Measurements from ENCODE around the gene TPK1. TPM values are rescaled to one million over a fixed set of nuclear protein-coding genes. Genes with fewer than 3 reads are reported as not detected.

TPK1 gene
- total RNA-seq, 3 donors from 2014 or later (not counting 1 experiment from before 2014, with no cell fraction given), result 20.9 to 28.6 (median 25.3) TPM

DNA sequence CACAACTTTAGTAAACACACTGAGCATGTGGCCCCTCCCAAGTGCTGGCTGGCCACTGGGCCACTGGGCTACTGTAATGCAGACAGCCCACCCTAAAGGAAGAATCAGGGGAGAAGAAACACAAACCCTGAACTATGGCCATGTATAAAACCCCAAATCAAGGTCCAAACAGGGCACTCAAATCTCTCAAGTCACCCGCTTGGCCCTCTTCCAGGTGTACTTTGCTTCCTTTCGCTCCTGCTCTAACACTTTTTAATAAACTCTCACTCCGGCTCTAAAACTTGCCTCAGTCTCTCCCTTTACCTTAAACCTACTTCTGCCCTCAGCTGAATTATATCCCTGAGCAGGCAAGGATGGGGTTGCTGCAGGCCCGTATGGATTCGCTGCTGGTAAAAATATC is 72.6 kb downstream of the TPK1 start:
- Histone ChIP-seq H3K27ac (ENCODE audit: low read length) (no peak overlapping the region), H3K36me3 (ENCODE audit: control insufficient read depth, insufficient read depth, low read length) (no peaks in the 10 kb centered on the region), H3K9me3 (ENCODE audit: control insufficient read depth, insufficient read depth, low read length) (no peaks in the 10 kb centered on the region), H3K4me3 (ENCODE audit: low read length) (no peak overlapping the region), H3K27me3 (ENCODE audit: control insufficient read depth, insufficient read depth, low read length) (no peaks in the 10 kb centered on the region), H3K4me1 (ENCODE audit: control insufficient read depth, insufficient read depth, low read length) (no peaks in the 10 kb centered on the region)
- H3K4me3 Mint-ChIP-seq, result no peak overlapping the region
- intact Hi-C loops (cut with micrococcal nuclease), result no loop called here
- 93% methylated on average over 5 of the region's 5 CpGs for WGBS (ENCODE audit: insufficient coverage)
- TF ChIP-seq, protein P1, sequence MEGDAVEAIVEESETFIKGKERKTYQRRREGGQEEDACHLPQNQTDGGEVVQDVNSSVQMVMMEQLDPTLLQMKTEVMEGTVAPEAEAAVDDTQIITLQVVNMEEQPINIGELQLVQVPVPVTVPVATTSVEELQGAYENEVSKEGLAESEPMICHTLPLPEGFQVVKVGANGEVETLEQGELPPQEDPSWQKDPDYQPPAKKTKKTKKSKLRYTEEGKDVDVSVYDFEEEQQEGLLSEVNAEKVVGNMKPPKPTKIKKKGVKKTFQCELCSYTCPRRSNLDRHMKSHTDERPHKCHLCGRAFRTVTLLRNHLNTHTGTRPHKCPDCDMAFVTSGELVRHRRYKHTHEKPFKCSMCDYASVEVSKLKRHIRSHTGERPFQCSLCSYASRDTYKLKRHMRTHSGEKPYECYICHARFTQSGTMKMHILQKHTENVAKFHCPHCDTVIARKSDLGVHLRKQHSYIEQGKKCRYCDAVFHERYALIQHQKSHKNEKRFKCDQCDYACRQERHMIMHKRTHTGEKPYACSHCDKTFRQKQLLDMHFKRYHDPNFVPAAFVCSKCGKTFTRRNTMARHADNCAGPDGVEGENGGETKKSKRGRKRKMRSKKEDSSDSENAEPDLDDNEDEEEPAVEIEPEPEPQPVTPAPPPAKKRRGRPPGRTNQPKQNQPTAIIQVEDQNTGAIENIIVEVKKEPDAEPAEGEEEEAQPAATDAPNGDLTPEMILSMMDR (IDR thresholded peaks at IDR 0.05), result no peak
- H3K4me1 Mint-ChIP-seq, result no peaks in the 10 kb centered on the region
- H3K9me3 Mint-ChIP-seq, result no peaks in the 10 kb centered on the region
- H3K27ac Mint-ChIP-seq, result no peak overlapping the region
- no peaks in the 10 kb centered on the region for H3K36me3 Mint-ChIP-seq
- DNase-seq (no peak), ATAC-seq (no peak)
- H3K27me3 Mint-ChIP-seq (ENCODE audit: low read depth in 2 of 2), result no peaks in the 10 kb centered on the region

DNA sequence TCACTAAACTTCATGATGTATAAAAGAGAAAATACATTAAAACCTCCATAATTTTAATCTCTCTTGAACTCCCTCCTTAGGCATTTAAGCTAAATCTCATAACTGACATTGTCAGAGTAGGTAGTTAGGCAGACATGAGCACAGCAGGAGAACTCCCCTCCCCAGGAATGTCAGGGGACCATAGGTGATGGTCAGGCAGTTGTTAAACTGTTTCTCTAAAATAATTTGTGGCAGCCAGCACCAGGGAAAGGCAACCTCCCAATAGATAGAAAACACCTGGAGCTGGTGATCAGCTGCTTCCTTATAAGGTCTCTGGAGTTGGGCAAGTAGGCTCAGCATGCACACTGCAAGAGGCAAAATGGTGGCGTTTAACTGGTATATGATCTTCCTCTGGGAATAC is 73.0 kb downstream of the TPK1 start:
- H3K27ac Mint-ChIP-seq, result no peak overlapping the region
- no peaks in the 10 kb centered on the region for H3K27me3 Mint-ChIP-seq (ENCODE audit: low read depth in 2 of 2)
- no peak overlapping the region for H3K27ac ChIP-seq (ENCODE audit: low read length)
- no peak for DNase-seq
- no peaks in the 10 kb centered on the region for H3K9me3 ChIP-seq (ENCODE audit: control insufficient read depth, insufficient read depth, low read length)
- intact Hi-C loops (cut with micrococcal nuclease), result no loop called here
- TF ChIP-seq, protein P1 (IDR thresholded peaks at IDR 0.05), result no peak
- H3K4me3 ChIP-seq (ENCODE audit: low read length), result no peak overlapping the region
- no peaks in the 10 kb centered on the region for H3K4me1 Mint-ChIP-seq
- no peaks in the 10 kb centered on the region for H3K36me3 ChIP-seq (ENCODE audit: control insufficient read depth, insufficient read depth, low read length)
- H3K4me1 ChIP-seq (ENCODE audit: control insufficient read depth, insufficient read depth, low read length), result no peaks in the 10 kb centered on the region
- no peaks in the 10 kb centered on the region for H3K9me3 Mint-ChIP-seq
- ATAC-seq, result no peak
- no peak overlapping the region for H3K4me3 Mint-ChIP-seq
- no peaks in the 10 kb centered on the region for H3K36me3 Mint-ChIP-seq
- 91% methylated on average over 1 of the region's 1 CpG for WGBS (ENCODE audit: insufficient coverage)
- H3K27me3 ChIP-seq (ENCODE audit: control insufficient read depth, insufficient read depth, low read length), result no peaks in the 10 kb centered on the region

DNA sequence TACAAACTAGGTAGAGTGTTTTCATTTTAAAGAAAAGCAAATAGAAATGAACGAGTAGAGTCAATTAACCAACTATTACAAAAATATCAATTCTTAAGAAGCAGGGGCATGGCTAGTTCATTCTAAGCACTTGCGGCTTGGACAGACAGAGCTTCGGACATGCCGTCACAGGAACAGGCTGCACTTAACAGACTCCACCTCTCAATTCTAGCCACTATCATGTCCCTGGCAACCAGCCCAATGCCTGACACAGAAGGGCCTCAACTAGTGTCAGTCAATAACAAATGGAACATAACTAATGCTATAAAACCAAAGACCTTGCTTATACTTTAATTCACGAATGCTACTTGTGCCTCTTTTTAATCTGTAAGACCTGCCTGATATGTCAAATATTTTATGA is 74.4 kb downstream of the TPK1 start:
- Mint-ChIP-seq H3K4me3 (no peak overlapping the region), H3K4me1 (no peaks in the 10 kb centered on the region), H3K36me3 (no peaks in the 10 kb centered on the region), H3K9me3 (no peaks in the 10 kb centered on the region), H3K27ac (no peak overlapping the region), H3K27me3 (ENCODE audit: low read depth in 2 of 2) (no peaks in the 10 kb centered on the region)
- H3K36me3 ChIP-seq (ENCODE audit: control insufficient read depth, insufficient read depth, low read length), result no peaks in the 10 kb centered on the region
- ATAC-seq (no peak), DNase-seq (no peak)
- H3K4me1 ChIP-seq (ENCODE audit: control insufficient read depth, insufficient read depth, low read length), result no peaks in the 10 kb centered on the region
- TF ChIP-seq, protein P1 (IDR thresholded peaks at IDR 0.05), result no peak
- intact Hi-C loops (cut with micrococcal nuclease), result no loop called here
- 95% methylated on average over 5 of the region's 5 CpGs for WGBS (ENCODE audit: insufficient coverage)
- no peak overlapping the region for H3K27ac ChIP-seq (ENCODE audit: low read length)
- H3K4me3 ChIP-seq (ENCODE audit: low read length), result no peak overlapping the region
- no peaks in the 10 kb centered on the region for H3K9me3 ChIP-seq (ENCODE audit: control insufficient read depth, insufficient read depth, low read length)
- H3K27me3 ChIP-seq (ENCODE audit: control insufficient read depth, insufficient read depth, low read length), result no peaks in the 10 kb centered on the region

DNA sequence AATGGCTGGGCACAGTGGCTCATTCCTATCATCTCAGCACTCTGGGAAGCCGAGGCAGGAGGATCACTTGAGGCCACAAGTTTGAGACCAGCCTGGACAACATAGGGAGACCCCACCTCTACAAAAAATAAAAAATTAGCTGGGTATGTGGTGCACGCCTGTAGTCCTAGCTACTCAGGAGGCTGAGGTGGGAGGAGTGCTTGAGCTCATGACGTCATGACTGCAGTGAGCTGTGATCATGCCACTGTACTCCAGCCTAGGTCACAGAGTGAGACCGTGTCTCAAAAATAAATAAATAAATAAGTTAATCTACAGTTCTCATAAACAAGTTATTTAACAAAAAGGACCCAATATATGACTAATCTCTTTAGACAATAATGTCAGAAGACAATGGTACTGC is 76.2 kb downstream of the TPK1 start:
- no peaks in the 10 kb centered on the region for H3K4me1 ChIP-seq (ENCODE audit: control insufficient read depth, insufficient read depth, low read length)

More for the DNA sequence above, 76.2 kb downstream of the TPK1 start:
- no peaks in the 10 kb centered on the region for H3K4me1 Mint-ChIP-seq
- Histone ChIP-seq H3K4me3 (ENCODE audit: low read length) (no peak overlapping the region), H3K9me3 (ENCODE audit: control insufficient read depth, insufficient read depth, low read length) (no peaks in the 10 kb centered on the region), H3K27me3 (ENCODE audit: control insufficient read depth, insufficient read depth, low read length) (no peaks in the 10 kb centered on the region), H3K27ac (ENCODE audit: low read length) (no peak overlapping the region), H3K36me3 (ENCODE audit: control insufficient read depth, insufficient read depth, low read length) (no peaks in the 10 kb centered on the region)
- WGBS (ENCODE audit: insufficient coverage), result 100% methylated on average over 2 of the region's 4 CpGs
- ATAC-seq (no peak), DNase-seq (no peak)
- H3K36me3 Mint-ChIP-seq, result no peaks in the 10 kb centered on the region
- no peaks in the 10 kb centered on the region for H3K27me3 Mint-ChIP-seq (ENCODE audit: low read depth in 2 of 2)
- intact Hi-C loops (cut with micrococcal nuclease), result no loop called here
- no peak overlapping the region for H3K27ac Mint-ChIP-seq
- no peak overlapping the region for H3K4me3 Mint-ChIP-seq
- no peaks in the 10 kb centered on the region for H3K9me3 Mint-ChIP-seq
- TF ChIP-seq, protein P1 (IDR thresholded peaks at IDR 0.05), result no peak
